Choroid plexus epithelial cell (primary cell): Measurements from ENCODE around the gene EGR2.

Source experiments
- DNase-seq: peaks from one replicate; pipeline ENCODE4 v3.0.0-alpha.2; 2010; ENCODE audit warnings: low read depth
- H3K4me3 ChIP-seq: 2 replicates; pipeline ENCODE4 v1.5.1; 2011; ENCODE audit warnings: low read depth, mild to moderate bottlenecking, control low read depth, low read length, moderate library complexity
- CTCF ChIP-seq: conservative IDR thresholded peaks from 2 replicates; pipeline ENCODE4 v1.5.1; 2011; ENCODE audit warnings: low read depth, mild to moderate bottlenecking, control low read depth, inconsistent platforms, low read length, moderate library complexity

The EGR2 gene

GRCh38 chr10:62779487-62780248 lies 36.5 kb downstream of the EGR2 start:
- no peak for TF ChIP-seq CTCF
- peak; percentile 52 for DNase-seq
- no peak overlapping the region for H3K4me3 ChIP-seq

GRCh38 chr10:62778125-62778524 lies 38.0 kb downstream of the EGR2 start:
- no peak for TF ChIP-seq CTCF
- H3K4me3 ChIP-seq, result no peak overlapping the region
- no peak for DNase-seq

GRCh38 chr10:62772186-62772974 lies 43.8 kb downstream of the EGR2 start:
- H3K4me3 ChIP-seq, result no peak overlapping the region
- peak; percentile 5 for DNase-seq
- no peak for TF ChIP-seq CTCF

- TF ChIP-seq CTCF, result no peak
- H3K4me3 ChIP-seq, result no peak overlapping the region
- DNase-seq, result no peak
These were observed 46.5 kb downstream of the EGR2 start for GRCh38 chr10:62769574-62770242.

DNA sequence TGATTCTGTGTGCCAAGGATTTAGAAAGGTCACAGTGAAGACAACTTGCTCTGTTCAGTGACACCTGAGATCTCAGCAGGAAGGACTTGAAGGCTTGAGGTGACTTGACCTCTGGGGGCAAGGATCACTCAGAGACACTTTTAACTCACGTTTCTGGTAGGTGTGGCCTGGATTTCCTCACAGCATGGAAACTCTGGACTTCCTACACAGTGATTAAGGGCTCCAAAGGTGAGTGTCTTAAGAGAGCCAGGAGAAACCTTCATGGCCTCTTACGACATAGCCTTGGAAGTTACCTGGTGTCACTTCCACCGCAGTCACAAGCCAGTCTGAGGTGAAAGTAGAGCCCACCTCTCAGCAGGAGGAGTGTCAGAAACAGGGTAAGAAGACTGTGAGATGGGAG lies 49.8 kb downstream of the EGR2 start:
- no peak overlapping the region for H3K4me3 ChIP-seq
- DNase-seq, result no peak
- TF ChIP-seq CTCF, result no peak

DNA sequence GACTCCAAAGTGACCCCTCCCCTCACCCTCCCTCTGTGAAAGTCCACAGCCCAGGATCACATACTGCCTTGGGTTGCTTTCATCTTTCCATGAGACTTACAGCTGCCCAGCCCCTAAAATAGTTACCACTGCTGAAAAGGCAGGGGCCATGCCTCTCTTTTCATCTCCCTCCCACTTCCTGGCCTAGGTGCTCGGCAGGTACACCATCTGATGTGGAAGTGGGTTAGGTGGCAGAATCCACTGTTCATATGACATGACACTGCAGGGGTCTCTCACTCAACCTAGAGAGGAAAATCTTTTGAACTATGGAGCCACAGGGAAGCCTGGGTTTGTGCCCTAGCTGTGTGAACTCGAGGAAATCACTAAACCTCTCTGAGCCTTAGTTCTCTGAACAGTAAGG lies 50.4 kb downstream of the EGR2 start:
- DNase-seq, result no peak
- TF ChIP-seq CTCF, result no peak

More for the DNA sequence above, 50.4 kb downstream of the EGR2 start:
- H3K4me3 ChIP-seq, result no peak overlapping the region
